ENCODE measurements around the gene ANXA7.
"Not testable (repeated sequence)": the region's sequence is repeated elsewhere in the genome, so short reads cannot be mapped to it uniquely, and the experiment has no call there.

ANXA7 gene

DNA sequence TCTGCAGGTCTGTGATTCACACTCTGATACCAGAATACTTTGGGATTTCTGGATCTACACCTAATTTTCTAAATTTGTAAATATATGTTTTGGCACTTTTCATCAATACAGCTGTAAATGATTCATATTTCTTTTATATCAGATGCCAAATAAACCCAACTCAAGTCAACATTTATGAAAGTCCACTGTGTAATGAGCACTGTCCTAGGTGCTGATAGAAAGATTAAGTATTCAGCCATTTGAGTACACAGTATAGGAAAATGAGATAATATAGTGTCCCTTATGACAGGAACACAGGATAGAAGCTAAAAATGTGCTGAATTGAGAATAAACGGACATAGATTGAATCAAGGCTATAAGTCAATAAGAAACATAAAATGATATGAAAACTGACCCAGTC, 6.4 kb downstream of the ANXA7 start:
- no peak for DNase-seq

- no peak for DNase-seq
Measured at GRCh38 chr10:73406846-73407245, 7.0 kb downstream of the ANXA7 start.

DNA sequence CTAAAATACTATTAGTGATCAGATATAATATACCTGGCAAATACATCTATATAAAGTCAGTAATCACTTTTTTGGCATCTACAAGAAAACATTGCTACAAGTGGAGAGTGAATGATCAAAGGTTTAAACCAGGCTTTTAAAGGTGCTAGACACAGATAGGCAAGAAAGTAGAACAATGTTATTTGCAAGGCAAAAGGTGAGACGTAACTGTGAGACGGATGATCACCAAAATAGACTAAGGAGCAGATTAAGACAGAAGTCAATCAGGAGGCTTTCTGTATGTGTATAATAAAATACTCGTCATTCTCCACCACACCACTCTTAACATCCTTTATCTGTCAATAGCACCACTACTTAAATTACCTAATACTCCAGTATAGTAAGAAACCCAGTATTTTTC, 8.3 kb downstream of the ANXA7 start:
- no peak for DNase-seq

DNA sequence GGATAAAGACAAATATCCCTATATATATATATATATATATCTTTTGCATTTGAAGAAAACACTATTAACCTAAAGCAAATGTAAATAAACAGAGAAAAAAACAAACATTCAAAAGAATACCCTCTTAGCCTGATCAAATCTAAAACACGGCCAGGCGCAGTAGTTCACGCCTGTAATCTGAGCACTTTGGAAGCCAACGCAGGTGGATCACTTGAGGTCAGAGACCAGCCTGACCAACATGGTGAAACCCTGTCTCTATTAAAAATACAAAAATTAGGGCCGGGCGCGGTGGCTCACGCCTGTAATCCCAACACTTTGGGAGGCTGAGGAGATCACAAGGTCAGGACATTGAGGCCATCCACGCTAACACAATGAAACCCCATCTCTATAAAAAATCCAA, 9.2 kb downstream of the ANXA7 start:
- DNase-seq: no peak

GRCh38 chr10:73401636-73402035, 12.2 kb downstream of the ANXA7 start:
- no peak for DNase-seq

DNA sequence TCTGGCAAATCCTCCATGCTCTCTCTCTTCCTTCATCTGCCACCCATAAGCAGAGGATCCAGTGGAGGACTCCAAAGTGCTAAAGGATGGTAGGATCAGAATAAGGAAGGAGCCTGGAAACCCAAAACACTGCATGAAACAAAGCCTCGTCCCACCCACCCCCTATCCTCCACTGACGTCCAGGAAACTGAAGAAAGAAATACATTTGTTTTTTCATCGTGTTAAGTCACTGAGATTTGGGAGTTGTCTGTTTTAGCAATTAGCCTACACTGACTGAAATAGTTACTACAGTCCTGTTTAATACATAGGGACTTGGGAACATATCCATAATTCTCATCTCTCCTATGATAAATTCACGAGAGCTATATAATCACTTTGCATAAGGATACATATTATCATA, 14.8 kb downstream of the ANXA7 start:
- no peak for DNase-seq

DNA sequence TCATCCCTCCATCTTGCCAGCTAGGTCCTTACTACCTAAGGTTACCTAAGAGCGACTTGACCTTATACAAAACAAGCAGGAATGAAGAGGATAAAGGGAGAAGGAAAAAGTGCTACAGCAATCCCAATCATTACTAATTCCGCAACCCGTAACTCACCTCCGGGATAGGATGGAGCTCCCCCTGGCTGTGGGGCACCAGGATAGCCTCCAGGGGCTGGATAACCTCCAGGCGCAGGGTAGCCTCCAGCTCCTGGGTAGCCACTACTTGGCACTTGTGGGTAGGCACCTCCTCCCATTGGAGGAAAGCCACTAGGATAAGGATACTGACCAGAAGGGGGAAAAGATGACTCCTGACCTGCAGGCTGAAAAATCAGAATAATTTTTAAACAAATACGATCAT, 15.8 kb downstream of the ANXA7 start:
- DNase-seq: no peak

DNA sequence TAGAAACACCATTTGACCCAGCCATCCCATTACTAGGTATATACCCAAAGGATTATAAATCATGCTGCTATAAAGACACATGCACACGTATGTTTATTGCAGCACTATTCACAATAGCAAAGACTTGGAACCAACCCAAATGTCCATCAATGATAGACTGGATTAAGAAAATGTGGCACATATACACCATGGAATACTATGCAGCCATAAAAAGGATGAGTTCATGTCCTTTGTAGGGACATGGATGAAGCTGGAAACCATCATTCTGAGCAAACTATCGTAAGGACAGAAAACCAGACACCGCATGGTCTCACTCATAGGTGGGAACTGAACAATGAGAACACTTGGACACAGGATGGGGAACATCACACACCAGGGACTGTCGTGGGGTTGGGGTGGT, 19.5 kb downstream of the ANXA7 start:
- DNase-seq: not testable (repeated sequence)

GRCh38 chr10:73388228-73388627, 25.6 kb downstream of the ANXA7 start:
- DNase-seq: no peak

- DNase-seq: no peak
Measured at GRCh38 chr10:73386583-73386982, 27.3 kb downstream of the ANXA7 start.

DNA sequence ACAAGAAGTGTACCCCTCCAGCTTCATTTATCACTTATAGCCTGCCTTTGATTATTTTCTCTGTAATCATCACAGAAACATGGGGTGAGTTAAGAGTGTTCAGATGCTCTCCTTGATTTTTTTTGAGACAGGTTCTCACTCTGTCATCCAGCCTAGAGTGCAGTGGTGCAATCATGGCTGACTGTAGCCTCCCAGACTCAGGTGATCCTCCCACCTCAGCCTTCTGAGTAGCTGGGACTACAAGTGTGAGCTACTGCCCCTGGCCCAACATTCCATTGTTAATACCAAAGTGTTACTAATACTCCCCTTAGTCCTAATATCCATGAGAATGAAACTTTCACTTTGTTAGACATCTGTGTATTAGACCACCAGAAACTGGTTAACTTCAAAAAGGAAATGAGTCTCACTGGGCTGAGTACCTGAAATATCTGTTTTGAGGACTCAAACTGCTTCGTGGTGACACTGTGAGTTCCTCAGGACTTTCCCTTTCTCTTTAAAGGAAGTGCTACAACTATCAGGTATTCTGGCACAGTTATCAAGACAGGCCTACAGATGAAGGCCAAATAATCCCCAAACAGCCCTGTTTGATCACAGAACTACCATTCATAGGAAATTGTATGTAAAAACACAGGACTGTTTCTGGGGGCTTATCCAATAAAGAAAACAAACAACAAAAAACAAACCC, 34.7 kb downstream of the ANXA7 start:
- no peak for DNase-seq

DNA sequence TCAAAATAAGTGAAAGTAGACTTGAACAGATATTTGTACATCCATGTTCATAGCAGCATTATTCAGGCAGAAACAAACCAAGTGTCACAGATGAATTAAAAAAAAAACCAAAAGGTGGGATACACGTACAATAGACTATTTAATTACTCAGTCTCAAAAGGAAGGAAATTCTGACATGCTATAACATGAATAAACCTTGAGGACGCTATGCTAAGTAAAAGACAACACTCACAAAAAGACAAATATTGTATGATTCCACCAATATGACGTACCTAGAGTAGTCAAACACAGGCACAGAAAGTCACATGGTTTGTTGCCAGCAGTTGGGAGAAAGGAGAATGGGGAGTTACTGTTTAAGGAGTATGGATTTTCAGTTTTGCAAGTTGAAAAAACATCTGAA, 37.2 kb downstream of the ANXA7 start:
- DNase-seq: no peak

DNA sequence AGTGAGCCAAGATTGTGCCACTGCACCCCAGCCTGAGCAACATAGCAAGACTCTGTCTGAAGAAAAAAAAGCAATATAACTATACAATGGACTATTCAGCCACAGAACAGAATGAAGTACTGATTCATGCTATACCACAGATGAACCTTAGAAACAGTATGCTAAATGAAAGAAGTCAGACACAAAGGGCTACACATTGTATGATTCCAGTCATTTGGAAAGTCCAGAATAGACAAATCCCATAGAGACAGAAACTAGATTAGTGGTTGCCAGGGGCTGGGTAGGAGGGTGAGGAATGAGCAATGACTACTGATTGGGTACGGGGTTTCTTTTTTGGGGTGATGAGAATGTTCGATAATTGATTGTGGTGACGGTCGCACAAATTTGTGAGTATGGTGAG, 45.6 kb downstream of the ANXA7 start:
- DNase-seq: peak; percentile 31 to 32

DNA sequence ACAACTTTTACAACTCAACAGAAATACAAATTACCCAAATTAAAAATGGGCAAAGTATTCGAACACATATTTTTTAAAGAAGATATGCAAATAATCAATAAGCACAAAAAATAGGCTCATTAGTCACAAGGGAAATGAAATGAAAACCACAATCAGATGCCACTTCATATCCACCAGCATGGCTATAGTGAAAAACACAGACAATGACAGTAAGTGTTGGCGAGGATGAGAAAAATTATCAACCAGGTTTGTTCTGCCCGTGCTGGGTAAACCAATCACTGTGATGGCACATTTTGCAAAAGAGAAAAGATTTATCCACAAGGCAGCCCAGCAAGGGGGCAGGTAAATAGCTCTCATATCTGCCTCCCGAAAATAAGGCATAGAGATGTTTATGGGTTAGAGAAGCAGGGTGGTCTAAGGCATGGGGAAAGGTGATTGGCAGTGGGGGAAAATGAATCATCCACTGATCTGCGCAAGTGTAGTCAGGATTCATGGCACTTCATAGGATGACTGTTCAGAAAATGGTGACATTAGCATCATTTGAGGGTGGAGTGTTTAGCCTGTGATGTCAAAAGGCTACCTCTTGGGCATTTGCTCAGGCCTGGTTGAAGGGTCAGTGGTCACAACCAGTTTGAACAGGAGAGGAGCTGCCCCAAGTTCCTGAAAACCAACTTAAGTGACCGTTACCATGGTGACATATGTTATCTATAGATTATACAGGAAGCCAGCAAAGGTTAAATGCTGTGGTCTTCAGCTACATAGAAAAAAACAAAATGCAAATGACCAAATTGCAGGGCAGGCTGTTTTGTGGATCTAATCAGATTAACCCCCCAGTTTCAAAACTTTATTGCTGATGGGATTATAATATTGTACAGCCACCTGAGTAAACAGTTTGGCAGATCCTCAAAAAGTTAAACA, 47.2 kb downstream of the ANXA7 start:
- no peak for DNase-seq

- no peak for DNase-seq
Measured at GRCh38 chr10:73364964-73365363, 48.9 kb downstream of the ANXA7 start.

GRCh38 chr10:73359492-73359891, 54.4 kb downstream of the ANXA7 start:
- DNase-seq: no peak

- DNase-seq: peak; percentile 91 to 93
Measured at GRCh38 chr10:73358331-73359279, 55.3 kb downstream of the ANXA7 start, which contains the start of gene CFAP70. Gene CFAP70, minus strand, starts transcription at chr10:73358864. Its CDS starts 4,068 bp downstream, at chr10:73354796.

GRCh38 chr10:73357821-73358220, 56.0 kb downstream of the ANXA7 start:
- no peak for DNase-seq

DNA sequence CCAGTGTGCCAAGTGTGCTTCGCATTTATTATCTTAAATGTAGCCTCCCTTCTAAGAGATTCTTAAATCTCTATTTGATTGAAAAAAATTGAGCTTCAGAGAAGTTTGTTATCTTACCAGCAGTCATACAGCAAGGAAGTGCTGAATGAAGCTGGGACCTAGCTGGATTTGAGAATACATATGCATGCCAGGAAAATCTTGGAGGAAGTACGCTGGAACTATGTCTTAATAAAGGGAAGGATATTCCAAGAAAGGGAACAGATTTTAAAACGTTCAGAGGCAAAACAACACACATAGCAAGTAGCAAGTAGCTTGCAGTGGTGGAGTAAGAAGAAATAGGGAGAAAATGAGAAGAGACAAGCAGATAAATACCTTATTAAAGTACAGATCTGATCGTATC, 56.7 kb downstream of the ANXA7 start:
- no peak for DNase-seq

DNA sequence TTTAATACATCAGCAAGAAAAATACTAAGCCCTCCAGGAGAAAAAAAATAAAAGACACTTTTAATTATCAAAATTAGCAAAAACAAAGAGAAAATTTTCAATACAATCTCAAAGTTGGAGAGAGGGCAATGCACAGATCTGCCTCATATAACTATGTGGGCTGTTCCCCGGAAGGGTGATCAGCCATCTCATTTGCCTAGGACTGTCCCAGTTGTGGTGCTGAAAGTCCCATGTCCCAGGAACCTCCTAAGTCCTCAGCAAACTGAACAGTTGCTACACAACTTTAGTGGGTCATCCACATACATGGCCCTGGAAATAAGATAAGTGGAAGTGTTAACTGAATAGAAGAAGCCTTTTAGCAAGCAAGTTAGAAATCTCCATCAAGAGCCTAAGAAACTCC, 69.6 kb downstream of the ANXA7 start:
- no peak for DNase-seq

DNA sequence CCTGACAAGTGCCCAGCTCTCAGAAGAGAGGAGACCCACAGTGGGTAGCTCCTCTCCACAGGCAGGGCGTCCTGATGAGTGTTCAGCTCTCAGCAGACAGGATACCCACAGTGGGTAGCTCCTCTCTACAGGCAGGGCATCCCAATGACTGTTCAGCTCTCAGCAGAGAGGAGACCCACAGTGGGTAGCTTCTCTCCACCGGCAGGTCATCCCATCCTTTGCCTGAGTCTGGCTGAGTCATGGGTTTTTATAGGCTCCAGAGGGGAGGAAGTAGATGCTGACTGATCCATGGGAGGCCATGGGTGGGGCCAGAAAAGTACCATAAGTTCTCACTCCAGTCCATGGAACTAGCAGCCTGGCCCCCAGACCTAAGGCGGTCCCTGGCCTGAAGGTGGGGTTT, 73.7 kb downstream of the ANXA7 start:
- no peak for DNase-seq

DNA sequence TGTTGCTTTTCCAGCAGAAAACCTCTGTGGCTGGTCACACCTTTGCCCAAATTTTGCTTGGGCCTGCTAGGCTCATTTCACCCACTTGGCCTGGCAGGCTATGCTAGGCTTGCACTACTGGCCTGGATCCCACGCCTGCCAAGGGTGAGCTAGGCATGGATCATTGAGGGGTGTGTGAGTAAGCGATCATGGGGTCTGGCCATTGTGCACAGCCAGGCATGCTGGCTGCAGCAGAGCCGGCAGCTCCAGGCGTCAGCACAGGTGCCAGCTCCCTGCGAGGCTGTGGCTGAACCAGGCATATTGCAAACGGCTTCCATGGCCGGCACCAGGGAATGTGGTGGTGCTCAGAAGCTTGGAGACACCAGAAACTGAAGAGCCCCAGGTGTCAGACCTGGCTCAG, 74.4 kb downstream of the ANXA7 start:
- DNase-seq: no peak

- DNase-seq: no peak
Measured at GRCh38 chr10:73338801-73339368, 75.0 kb downstream of the ANXA7 start.

Data from activated T-cell treated with anti-CD3 and anti-CD28 coated beads, Interleukin-2, amount 50 U/mL, for 48 hours (primary cell).